Mononuclear cell (primary cell): ENCODE data around the gene XPNPEP3. TPM values are rescaled to one million over a fixed set of nuclear protein-coding genes. Genes with fewer than 3 reads are reported as not detected.

Experiments used
- H3K27me3 ChIP-seq: 2 replicates; pipeline ENCODE4 v1.6.0; 2011; ENCODE audit warnings: low read length, control low read depth; ENCODE audit not compliant: insufficient read depth
- H3K4me1 ChIP-seq: 2 replicates; pipeline ENCODE4 v1.5.1; 2011; ENCODE audit warnings: mild to moderate bottlenecking, low read length, control low read depth; ENCODE audit not compliant: insufficient read depth
- H3K4me3 ChIP-seq: 2 replicates; pipeline ENCODE4 v1.5.1; 2011; ENCODE audit warnings: mild to moderate bottlenecking, low read length, moderate library complexity
- H3K9me3 ChIP-seq: 2 replicates; pipeline ENCODE4 v1.5.1; 2011; ENCODE audit warnings: low read depth, mild to moderate bottlenecking, control low read depth, low read length
- total RNA-seq: library from RNA; depleted of rRNA; stranded (reverse); fragments of >200 nt; gene quantifications from one replicate; pipeline ENCODE4 v1.2.3, GENCODE V29; 2012

Gene XPNPEP3
- total RNA-seq, 1 donor, result 11.0 TPM

- no peak overlapping the region for H3K4me3 ChIP-seq
- no peaks in the 10 kb centered on the region for H3K4me1 ChIP-seq
- H3K9me3 ChIP-seq, result no peaks in the 10 kb centered on the region
- H3K27me3 ChIP-seq, result no peaks in the 10 kb centered on the region
These were observed 120.1 kb downstream of the XPNPEP3 start for GRCh38 chr22:40976866-40977700.

- Histone ChIP-seq H3K4me3 (no peak overlapping the region), H3K4me1 (peaks cover 4% of the 10 kb centered on the region), H3K9me3 (no peaks in the 10 kb centered on the region), H3K27me3 (no peaks in the 10 kb centered on the region)
These were observed 122.2 kb downstream of the XPNPEP3 start for GRCh38 chr22:40979198-40979597.

GRCh38 chr22:40979871-40980270 lies 122.9 kb downstream of the XPNPEP3 start:
- H3K4me1 ChIP-seq, result peaks cover 4% of the 10 kb centered on the region
- no peaks in the 10 kb centered on the region for H3K27me3 ChIP-seq
- no peaks in the 10 kb centered on the region for H3K9me3 ChIP-seq
- H3K4me3 ChIP-seq, result no peak overlapping the region

Other genes starting within 250 kb of the XPNPEP3 start
- 40.6 TPM for gene MRTFA, start 220.4 kb upstream of the XPNPEP3 start, total RNA-seq
- not detected for gene MCHR1, start 177.7 kb upstream of the XPNPEP3 start, total RNA-seq
- gene SLC25A17, start 37.8 kb upstream of the XPNPEP3 start, total RNA-seq, result 3.9 TPM
- gene ST13, start 509 bp upstream of the XPNPEP3 start, total RNA-seq, result 152 TPM
- gene DNAJB7, start 5.0 kb downstream of the XPNPEP3 start, total RNA-seq, result not detected
- gene RBX1, start 94.2 kb downstream of the XPNPEP3 start, total RNA-seq, result 24.7 TPM
- gene EP300, start 235.4 kb downstream of the XPNPEP3 start, total RNA-seq, result 202 TPM